Measurements from ENCODE around the gene EYA4. TPM values are rescaled to one million over a fixed set of nuclear protein-coding genes. Genes with fewer than 3 reads are reported as not detected.

The EYA4 gene
- total RNA-seq, 1 donor from 2014 or later, result 0.78 TPM

- Mint-ChIP-seq H3K4me3 (ENCODE audit: unreplicated experiment) (peak overlapping the region; percentile 24), H3K9me3 (ENCODE audit: unreplicated experiment) (no peaks in the 10 kb centered on the region), H3K4me1 (ENCODE audit: unreplicated experiment) (peaks cover 27% of the 10 kb centered on the region), H3K27ac (ENCODE audit: unreplicated experiment) (peak overlapping the region; percentile 38), H3K27me3 (ENCODE audit: unreplicated experiment) (peaks cover 13% of the 10 kb centered on the region), H3K36me3 (ENCODE audit: unreplicated experiment) (no peaks in the 10 kb centered on the region)
- no peak for TF ChIP-seq CTCF (IDR thresholded peaks at IDR 0.05)
- no peak for DNase-seq (ENCODE audit: extremely low spot score, unreplicated experiment)
Measured at GRCh38 chr6:133291671-133292070, 50.5 kb downstream of the EYA4 start.

GRCh38 chr6:133297657-133298056, 56.5 kb downstream of the EYA4 start:
- H3K27me3 Mint-ChIP-seq (ENCODE audit: unreplicated experiment), result peaks cover 19% of the 10 kb centered on the region
- H3K27ac Mint-ChIP-seq (ENCODE audit: unreplicated experiment), result no peak overlapping the region
- no peak for TF ChIP-seq CTCF (IDR thresholded peaks at IDR 0.05)
- no peak overlapping the region for H3K4me3 Mint-ChIP-seq (ENCODE audit: unreplicated experiment)
- H3K36me3 Mint-ChIP-seq (ENCODE audit: unreplicated experiment), result no peaks in the 10 kb centered on the region
- peaks cover 9% of the 10 kb centered on the region for H3K4me1 Mint-ChIP-seq (ENCODE audit: unreplicated experiment)
- no peaks in the 10 kb centered on the region for H3K9me3 Mint-ChIP-seq (ENCODE audit: unreplicated experiment)
- DNase-seq (ENCODE audit: extremely low spot score, unreplicated experiment), result no peak

- TF ChIP-seq CTCF (IDR thresholded peaks at IDR 0.05), result no peak
- Mint-ChIP-seq H3K4me1 (ENCODE audit: unreplicated experiment) (peaks cover 4% of the 10 kb centered on the region), H3K9me3 (ENCODE audit: unreplicated experiment) (no peaks in the 10 kb centered on the region), H3K27me3 (ENCODE audit: unreplicated experiment) (peaks cover 19% of the 10 kb centered on the region), H3K4me3 (ENCODE audit: unreplicated experiment) (no peak overlapping the region), H3K27ac (ENCODE audit: unreplicated experiment) (no peak overlapping the region), H3K36me3 (ENCODE audit: unreplicated experiment) (no peaks in the 10 kb centered on the region)
- no peak for DNase-seq (ENCODE audit: extremely low spot score, unreplicated experiment)
Measured at GRCh38 chr6:133298335-133298734, 57.2 kb downstream of the EYA4 start.

- no peak for DNase-seq (ENCODE audit: extremely low spot score, unreplicated experiment)
- H3K9me3 Mint-ChIP-seq (ENCODE audit: unreplicated experiment), result no peaks in the 10 kb centered on the region
- TF ChIP-seq CTCF (IDR thresholded peaks at IDR 0.05), result no peak
- no peaks in the 10 kb centered on the region for H3K36me3 Mint-ChIP-seq (ENCODE audit: unreplicated experiment)
- peaks cover 19% of the 10 kb centered on the region for H3K27me3 Mint-ChIP-seq (ENCODE audit: unreplicated experiment)
- H3K4me1 Mint-ChIP-seq (ENCODE audit: unreplicated experiment), result peaks cover 4% of the 10 kb centered on the region
- H3K4me3 Mint-ChIP-seq (ENCODE audit: unreplicated experiment), result no peak overlapping the region
- H3K27ac Mint-ChIP-seq (ENCODE audit: unreplicated experiment), result no peak overlapping the region
Measured at GRCh38 chr6:133298801-133299200, 57.6 kb downstream of the EYA4 start.

GRCh38 chr6:133300896-133301295, 59.7 kb downstream of the EYA4 start:
- no peak for TF ChIP-seq CTCF (IDR thresholded peaks at IDR 0.05)
- DNase-seq (ENCODE audit: extremely low spot score, unreplicated experiment), result no peak
- Mint-ChIP-seq H3K4me3 (ENCODE audit: unreplicated experiment) (no peak overlapping the region), H3K36me3 (ENCODE audit: unreplicated experiment) (no peaks in the 10 kb centered on the region), H3K27ac (ENCODE audit: unreplicated experiment) (no peak overlapping the region), H3K27me3 (ENCODE audit: unreplicated experiment) (peaks cover 23% of the 10 kb centered on the region), H3K4me1 (ENCODE audit: unreplicated experiment) (peaks cover 4% of the 10 kb centered on the region), H3K9me3 (ENCODE audit: unreplicated experiment) (no peaks in the 10 kb centered on the region)
